Stomach (tissue), 19 donors: Measurements from ENCODE around the gene KDM2B. TPM values are rescaled to one million over a fixed set of nuclear protein-coding genes. Genes with fewer than 3 reads are reported as not detected.

Source experiments
- DNase-seq, 2 donors: peaks; one replicate each; pipeline versions ENCODE4 v3.0.0 to v3.0.0-alpha.2; 2013 to 2019
- H3K27ac ChIP-seq, 5 donors: fragments of 200-600 bp in 4 of 5; sonication (generic) in 4 of 5; one replicate each; pipeline ENCODE4 v1.5.1; 2013 to 2019; ENCODE audit warnings: mild to moderate bottlenecking in 1 of 5, moderate library complexity in 1 of 5
- H3K27me3 ChIP-seq, 3 donors: fragments of 200-600 bp; sonication (generic); one replicate each; pipeline ENCODE4 v1.5.1; 2017 to 2019; ENCODE audit warnings: mixed run types in 1 of 3
- H3K36me3 ChIP-seq, 4 donors: fragments of 200-600 bp; sonication (generic); 1 replicate in 3 of 4; 2 replicates in 1 of 4; pipeline ENCODE4 v1.5.1; 2016 to 2019
- H3K4me1 ChIP-seq, 4 donors: fragments of 200-600 bp; sonication (generic); one replicate each; pipeline ENCODE4 v1.5.1; 2016 to 2019
- H3K4me3 ChIP-seq, 4 donors: fragments of 200-600 bp; sonication (generic) in 3 of 4; one replicate each; pipeline ENCODE4 v1.5.1; 2016 to 2019; ENCODE audit warnings: mild to moderate bottlenecking in 1 of 4
- H3K9me3 ChIP-seq, 4 donors: fragments of 200-600 bp; sonication (generic); one replicate each; pipeline ENCODE4 v1.5.1; 2016 to 2019
- EP300 ChIP-seq: sonication (generic); formaldehyde crosslinking; IDR thresholded peaks from one replicate; pipeline ENCODE4 v1.6.1; 2017; ENCODE audit warnings: antibody characterized with exemption
- POLR2A ChIP-seq, 4 donors: fragments of 450-650 bp; IDR thresholded peaks; one replicate each; pipeline ENCODE4 v1.6.1; 2016; ENCODE audit warnings: antibody characterized with exemption in 4 of 4, control low read depth in 2 of 4, mild to moderate bottlenecking in 1 of 4, moderate library complexity in 1 of 4
- POLR2AphosphoS5 ChIP-seq, 3 donors: sonication (generic); formaldehyde crosslinking; IDR thresholded peaks; one replicate each; pipeline ENCODE4 v1.6.1; 2016; ENCODE audit warnings: antibody characterized with exemption in 3 of 3
- WGBS, 5 donors: extraction: QIAGEN DNeasy Blood & Tissue Kit in 3 of 5; methylation state at CpG; one replicate each; pipeline versions ENCODE4 v1.1.5 to v1.1.7; 2013 to 2018; 5-methylcytosine and 5-hydroxymethylcytosine counted together
- intact Hi-C: fragments of 100-400 bp; cut with DNase I; formaldehyde crosslinking; loops from one replicate; pipeline ENCODE4 v1.15.1; 2023; ENCODE audit warnings: low total_unique reads
- long read RNA-seq, 10 donors: transcript quantifications; one replicate each; lab custom pipeline, GENCODE V29; 2026
- polyA plus RNA-seq, 3 donors: library from polyadenylated mRNA; stranded (reverse); fragments of 200-250 nt; gene quantifications; one replicate each; pipeline ENCODE4 v1.2.3, GENCODE V29; 2013
- total RNA-seq, 5 donors: library from RNA; depleted of rRNA; stranded (reverse); fragments of >200 nt; gene quantifications; one replicate each; pipeline versions ENCODE4 v1.1.0 to v1.2.3, GENCODE V29; 2014 to 2016
- TF ChIP-seq, protein P1 (sequence below), 7 experiments: fragments of 450-650 bp in 4 of 7; fragments of 200-600 bp in 3 of 7; sonication (generic) in 3 of 7; IDR thresholded peaks; one replicate each; pipeline ENCODE4 v1.5.1; 2016 to 2019; ENCODE audit warnings: antibody characterized with exemption in 7 of 7, control low read depth in 2 of 7, mild to moderate bottlenecking in 1 of 7
- donor health status: healthy with polysubstance abuse.
- donor health status: Bipolar disorder and iron deficiency.
- donor health status: healthy.

Gene KDM2B
- 10 to 100 TPM in 4 of 5 donors, 1 to 10 TPM in 1; 5.8 to 72.8 (median 17.1) TPM for total RNA-seq
- polyA plus RNA-seq = 1 to 10 TPM; 7.8 to 9.0 (median 8.0) TPM
- long read RNA-seq, donor 1, partial matches to known transcripts = 0 of 1 reads
- long read RNA-seq, donor 1, other reads (novel, unspliced or antisense) = 0 of 1 reads
- long read RNA-seq, donor 2 = 0 reads
- long read RNA-seq, donor 3 = 0 reads
- long read RNA-seq, donor 4 = 0 reads
- long read RNA-seq, donor 5, partial matches to known transcripts = 0 of 33 reads
- long read RNA-seq, donor 5, other reads (novel, unspliced or antisense) = 33 of 33 reads
- long read RNA-seq, donor 6, partial matches to known transcripts = 0 of 1 reads
- long read RNA-seq, donor 6, other reads (novel, unspliced or antisense) = 0 of 1 reads
- long read RNA-seq, donor 7 = 0 reads
- long read RNA-seq, donor 8, partial matches to known transcripts = 0 of 1 reads
- long read RNA-seq, donor 8, other reads (novel, unspliced or antisense) = 0 of 1 reads
- long read RNA-seq, donor 9 = 0 reads
- long read RNA-seq, donor 10 = 0 reads

GRCh38 chr12:121580959-121581685 lies at the start of gene KDM2B:
Gene KDM2B (minus strand): TSS chr12:121581023. CDS start chr12:121580911, 112 bp downstream.
- Histone ChIP-seq H3K27me3 (no peaks in the 10 kb centered on the region), H3K36me3 (peaks cover 0 to 3% (median 0%) of the 10 kb centered on the region in 4 donors), H3K9me3 (no peaks in the 10 kb centered on the region), H3K4me1 (peaks cover 38 to 71% (median 54%) of the 10 kb centered on the region in 4 donors), H3K27ac (peak within 1 kb of the TSS; percentile 77 to 93 (median 90)), H3K4me3 (peak within 1 kb of the TSS; percentile 64 to 82 (median 74))
- intact Hi-C loops = loop anchor here (5.0 kb wide), 1 partner anchor 41 kb away; no protein-coding TSS in a partner anchor
- TF ChIP-seq POLR2AphosphoS5 (IDR thresholded peaks at IDR 0.05) = no peak
- no peak for TF ChIP-seq POLR2A (IDR thresholded peaks at IDR 0.05)
- TF ChIP-seq, protein P1, sequence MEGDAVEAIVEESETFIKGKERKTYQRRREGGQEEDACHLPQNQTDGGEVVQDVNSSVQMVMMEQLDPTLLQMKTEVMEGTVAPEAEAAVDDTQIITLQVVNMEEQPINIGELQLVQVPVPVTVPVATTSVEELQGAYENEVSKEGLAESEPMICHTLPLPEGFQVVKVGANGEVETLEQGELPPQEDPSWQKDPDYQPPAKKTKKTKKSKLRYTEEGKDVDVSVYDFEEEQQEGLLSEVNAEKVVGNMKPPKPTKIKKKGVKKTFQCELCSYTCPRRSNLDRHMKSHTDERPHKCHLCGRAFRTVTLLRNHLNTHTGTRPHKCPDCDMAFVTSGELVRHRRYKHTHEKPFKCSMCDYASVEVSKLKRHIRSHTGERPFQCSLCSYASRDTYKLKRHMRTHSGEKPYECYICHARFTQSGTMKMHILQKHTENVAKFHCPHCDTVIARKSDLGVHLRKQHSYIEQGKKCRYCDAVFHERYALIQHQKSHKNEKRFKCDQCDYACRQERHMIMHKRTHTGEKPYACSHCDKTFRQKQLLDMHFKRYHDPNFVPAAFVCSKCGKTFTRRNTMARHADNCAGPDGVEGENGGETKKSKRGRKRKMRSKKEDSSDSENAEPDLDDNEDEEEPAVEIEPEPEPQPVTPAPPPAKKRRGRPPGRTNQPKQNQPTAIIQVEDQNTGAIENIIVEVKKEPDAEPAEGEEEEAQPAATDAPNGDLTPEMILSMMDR (IDR thresholded peaks at IDR 0.05) = no peak
- no peak for TF ChIP-seq EP300
- DNase-seq = peak; percentile 44 to 82
- WGBS, 5 donors = 17 to 34% (median 23%) methylated on average over 23 of the region's 23 CpGs

DNA sequence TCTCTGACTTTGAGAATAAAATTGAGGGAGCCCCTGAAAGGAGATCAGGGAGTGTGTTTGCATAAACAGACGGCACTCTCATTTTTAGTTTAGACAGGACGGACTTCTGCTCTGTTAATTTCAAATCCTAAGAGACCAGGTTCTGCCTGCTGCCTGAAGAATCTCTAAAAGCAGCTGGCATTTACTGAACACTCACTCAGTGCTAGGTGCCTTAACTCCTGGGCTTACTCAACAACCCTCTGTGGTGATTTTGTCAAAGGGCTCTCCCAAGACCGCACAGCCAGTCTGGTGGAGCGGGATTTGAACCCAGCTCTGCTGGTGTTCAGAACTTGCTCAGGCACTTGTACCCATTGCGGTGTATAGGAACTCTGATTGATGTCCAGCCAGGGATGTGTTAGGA lies 47.7 kb upstream of the KDM2B start:
- Histone ChIP-seq H3K27ac (peak overlapping the region; percentile 94 to 99 (median 96)), H3K27me3 (no peaks in the 10 kb centered on the region), H3K36me3 (no peaks in the 10 kb centered on the region), H3K4me1 (peaks cover 57 to 84% (median 68%) of the 10 kb centered on the region in 4 donors), H3K4me3 (peak overlapping the region in 3 of 4 donors; percentile 63 to 89 (median 65)), H3K9me3 (no peaks in the 10 kb centered on the region)
- no peak for DNase-seq
- TF ChIP-seq EP300 (no peak), POLR2A (IDR thresholded peaks at IDR 0.05) (no peak), POLR2AphosphoS5 (IDR thresholded peaks at IDR 0.05) (no peak)
- TF ChIP-seq, protein P1 (IDR thresholded peaks at IDR 0.05) = no peak
- WGBS, 5 donors = 63 to 70% (median 66%) methylated on average over 5 of the region's 5 CpGs
- intact Hi-C loops = loop anchor here (10.0 kb wide), 1 partner anchor 46 kb away; no protein-coding TSS in a partner anchor

GRCh38 chr12:121628037-121628436 lies 47.2 kb upstream of the KDM2B start:
- Histone ChIP-seq H3K4me3 (peak overlapping the region; percentile 63 to 89 (median 69)), H3K27ac (peak overlapping the region; percentile 94 to 99 (median 96)), H3K9me3 (no peaks in the 10 kb centered on the region), H3K36me3 (no peaks in the 10 kb centered on the region), H3K27me3 (no peaks in the 10 kb centered on the region), H3K4me1 (peaks cover 54 to 79% (median 64%) of the 10 kb centered on the region in 4 donors)
- no peak for TF ChIP-seq POLR2AphosphoS5 (IDR thresholded peaks at IDR 0.05)
- TF ChIP-seq POLR2A (IDR thresholded peaks at IDR 0.05) = no peak
- TF ChIP-seq, protein P1 (IDR thresholded peaks at IDR 0.05) = no peak
- TF ChIP-seq EP300 = no peak
- WGBS, 5 donors = 12 to 29% (median 23%) methylated on average over 8 of the region's 8 CpGs
- intact Hi-C loops = loop anchor here (10.0 kb wide), 1 partner anchor 47 kb away; no protein-coding TSS in a partner anchor
- peak; percentile 34 to 80 for DNase-seq
